ENCODE data around the gene DDX21.

DNA sequence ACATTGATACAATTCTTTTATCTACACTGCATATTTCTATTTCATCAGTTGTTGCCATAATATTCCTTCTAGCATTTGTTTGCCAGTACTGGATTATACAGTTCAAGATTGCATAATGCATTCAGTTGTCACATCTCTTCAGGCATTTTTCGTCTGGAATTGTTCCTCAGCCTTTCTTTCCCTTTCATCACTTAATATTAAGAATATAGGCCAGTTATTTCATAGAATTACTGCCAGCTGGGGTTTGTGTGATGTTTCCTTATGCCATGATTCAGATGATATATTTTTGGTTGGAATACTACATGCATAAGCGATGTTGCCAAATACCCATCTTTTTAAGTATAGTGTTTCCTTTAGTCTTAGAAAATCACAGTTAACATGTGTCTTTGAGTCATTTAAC lies 53.4 kb downstream of the DDX21 start:
- TF ChIP-seq, protein P1, sequence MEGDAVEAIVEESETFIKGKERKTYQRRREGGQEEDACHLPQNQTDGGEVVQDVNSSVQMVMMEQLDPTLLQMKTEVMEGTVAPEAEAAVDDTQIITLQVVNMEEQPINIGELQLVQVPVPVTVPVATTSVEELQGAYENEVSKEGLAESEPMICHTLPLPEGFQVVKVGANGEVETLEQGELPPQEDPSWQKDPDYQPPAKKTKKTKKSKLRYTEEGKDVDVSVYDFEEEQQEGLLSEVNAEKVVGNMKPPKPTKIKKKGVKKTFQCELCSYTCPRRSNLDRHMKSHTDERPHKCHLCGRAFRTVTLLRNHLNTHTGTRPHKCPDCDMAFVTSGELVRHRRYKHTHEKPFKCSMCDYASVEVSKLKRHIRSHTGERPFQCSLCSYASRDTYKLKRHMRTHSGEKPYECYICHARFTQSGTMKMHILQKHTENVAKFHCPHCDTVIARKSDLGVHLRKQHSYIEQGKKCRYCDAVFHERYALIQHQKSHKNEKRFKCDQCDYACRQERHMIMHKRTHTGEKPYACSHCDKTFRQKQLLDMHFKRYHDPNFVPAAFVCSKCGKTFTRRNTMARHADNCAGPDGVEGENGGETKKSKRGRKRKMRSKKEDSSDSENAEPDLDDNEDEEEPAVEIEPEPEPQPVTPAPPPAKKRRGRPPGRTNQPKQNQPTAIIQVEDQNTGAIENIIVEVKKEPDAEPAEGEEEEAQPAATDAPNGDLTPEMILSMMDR (conservative IDR thresholded peaks at IDR 0.05): no peak
- TF ChIP-seq EZH2 (IDR thresholded peaks at IDR 0.05; ENCODE audit: low read depth): no peak
